ENCODE measurements around the gene STYK1.

The STYK1 gene

GRCh38 chr12:10623131-10623530, 50.7 kb downstream of the STYK1 start:
- TF ChIP-seq, protein P1, sequence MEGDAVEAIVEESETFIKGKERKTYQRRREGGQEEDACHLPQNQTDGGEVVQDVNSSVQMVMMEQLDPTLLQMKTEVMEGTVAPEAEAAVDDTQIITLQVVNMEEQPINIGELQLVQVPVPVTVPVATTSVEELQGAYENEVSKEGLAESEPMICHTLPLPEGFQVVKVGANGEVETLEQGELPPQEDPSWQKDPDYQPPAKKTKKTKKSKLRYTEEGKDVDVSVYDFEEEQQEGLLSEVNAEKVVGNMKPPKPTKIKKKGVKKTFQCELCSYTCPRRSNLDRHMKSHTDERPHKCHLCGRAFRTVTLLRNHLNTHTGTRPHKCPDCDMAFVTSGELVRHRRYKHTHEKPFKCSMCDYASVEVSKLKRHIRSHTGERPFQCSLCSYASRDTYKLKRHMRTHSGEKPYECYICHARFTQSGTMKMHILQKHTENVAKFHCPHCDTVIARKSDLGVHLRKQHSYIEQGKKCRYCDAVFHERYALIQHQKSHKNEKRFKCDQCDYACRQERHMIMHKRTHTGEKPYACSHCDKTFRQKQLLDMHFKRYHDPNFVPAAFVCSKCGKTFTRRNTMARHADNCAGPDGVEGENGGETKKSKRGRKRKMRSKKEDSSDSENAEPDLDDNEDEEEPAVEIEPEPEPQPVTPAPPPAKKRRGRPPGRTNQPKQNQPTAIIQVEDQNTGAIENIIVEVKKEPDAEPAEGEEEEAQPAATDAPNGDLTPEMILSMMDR (IDR thresholded peaks at IDR 0.05; ENCODE audit: low read depth, low read length), result no peak

GRCh38 chr12:10621278-10621677, 52.6 kb downstream of the STYK1 start:
- TF ChIP-seq, protein P1 (IDR thresholded peaks at IDR 0.05; ENCODE audit: low read depth, low read length), result no peak
- DNase-seq (ENCODE audit: extremely low read depth, low read depth), result no peak

More at GRCh38 chr12:10623131-10623530, 50.7 kb downstream of the STYK1 start:
- no peak for DNase-seq (ENCODE audit: extremely low read depth, low read depth)

DNA sequence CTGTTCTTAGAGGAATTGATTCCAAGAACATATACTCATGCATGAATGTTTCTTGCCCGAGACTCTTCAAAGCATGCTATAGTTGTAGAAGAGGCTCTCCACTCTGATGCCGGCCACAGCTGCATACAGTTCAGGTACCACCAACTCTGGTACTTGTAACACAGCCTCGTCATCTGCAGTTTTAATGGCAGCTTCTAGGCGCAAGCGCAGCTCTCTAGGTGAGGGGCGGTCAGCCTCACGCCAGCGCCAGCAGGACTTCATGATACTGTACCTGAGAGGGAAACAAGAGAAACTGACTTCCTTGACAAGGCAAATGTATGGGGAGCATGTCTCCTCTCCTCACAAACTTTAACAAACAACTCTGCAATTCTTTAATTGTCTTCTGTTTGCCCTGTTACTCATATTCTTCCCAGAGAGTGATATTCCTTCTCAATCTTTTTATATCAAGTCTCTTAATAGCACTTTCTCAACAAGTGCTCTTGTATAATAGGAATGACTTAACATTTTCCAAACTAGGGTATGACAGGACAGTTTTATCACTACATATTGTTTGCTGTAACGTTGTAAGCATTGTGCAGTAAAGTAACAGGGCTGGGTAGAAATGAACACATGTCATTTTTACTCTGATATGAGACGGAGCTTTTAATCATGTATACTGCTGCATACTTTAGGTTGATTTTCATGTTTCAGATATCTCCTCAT, 53.6 kb downstream of the STYK1 start:
- no peak for DNase-seq (ENCODE audit: extremely low read depth, low read depth)
- TF ChIP-seq, protein P1 (IDR thresholded peaks at IDR 0.05; ENCODE audit: low read depth, low read length), result no peak

DNA sequence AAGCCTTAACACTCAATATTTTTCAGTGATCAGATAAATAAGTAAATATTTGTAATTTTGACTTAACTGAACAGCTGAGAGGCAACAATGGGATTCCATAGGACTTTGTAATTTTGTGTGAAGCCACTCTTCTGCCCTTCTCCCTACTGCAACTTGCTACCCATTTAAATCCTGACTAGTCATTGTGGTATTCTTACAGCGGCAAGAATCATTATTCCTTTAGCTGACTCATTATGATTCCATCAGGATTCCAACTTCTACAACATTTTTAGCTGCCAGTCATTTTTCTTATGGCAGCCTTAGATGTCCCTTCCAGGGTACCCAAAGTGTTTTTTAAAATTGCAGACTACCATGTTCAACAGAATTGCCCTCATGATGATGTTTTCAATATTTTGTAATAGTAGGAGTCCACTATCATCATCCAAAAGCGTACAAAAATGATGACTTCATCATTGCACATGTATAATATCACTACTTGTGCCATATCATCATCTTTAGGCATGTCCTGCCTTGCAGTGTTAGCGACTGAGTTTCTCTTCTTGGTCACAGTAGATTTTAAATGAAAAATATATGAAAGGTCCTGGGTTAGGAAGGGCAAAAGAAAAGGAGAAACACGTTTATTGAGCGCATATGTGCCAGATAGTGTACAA, 55.4 kb downstream of the STYK1 start:
- TF ChIP-seq, protein P1 (IDR thresholded peaks at IDR 0.05; ENCODE audit: low read depth, low read length), result no peak
- DNase-seq (ENCODE audit: extremely low read depth, low read depth), result peak; percentile 23

GRCh38 chr12:10617863-10618262, 56.0 kb downstream of the STYK1 start:
- TF ChIP-seq, protein P1 (IDR thresholded peaks at IDR 0.05; ENCODE audit: low read depth, low read length), result no peak
- no peak for DNase-seq (ENCODE audit: extremely low read depth, low read depth)

DNA sequence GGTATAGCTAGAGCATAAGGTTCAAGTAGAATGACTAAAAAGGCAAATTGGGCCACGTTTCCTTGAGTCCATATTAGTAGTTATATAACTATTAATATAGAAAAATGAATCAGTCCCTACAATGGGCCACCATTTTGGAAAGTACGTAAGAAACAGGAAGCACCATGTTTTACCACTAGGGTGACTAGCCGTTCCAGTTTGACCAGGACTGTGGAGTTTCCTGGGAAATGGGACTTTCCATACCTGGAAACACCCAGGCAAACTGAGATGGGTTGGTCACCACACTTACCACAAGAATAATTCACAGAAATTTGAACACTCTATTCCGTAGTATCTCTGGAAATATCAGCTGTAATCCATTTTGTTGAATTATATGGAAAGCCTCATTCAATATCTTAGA, 58.3 kb downstream of the STYK1 start:
- DNase-seq (ENCODE audit: extremely low read depth, low read depth), result no peak
- TF ChIP-seq, protein P1 (IDR thresholded peaks at IDR 0.05; ENCODE audit: low read depth, low read length), result no peak

DNA sequence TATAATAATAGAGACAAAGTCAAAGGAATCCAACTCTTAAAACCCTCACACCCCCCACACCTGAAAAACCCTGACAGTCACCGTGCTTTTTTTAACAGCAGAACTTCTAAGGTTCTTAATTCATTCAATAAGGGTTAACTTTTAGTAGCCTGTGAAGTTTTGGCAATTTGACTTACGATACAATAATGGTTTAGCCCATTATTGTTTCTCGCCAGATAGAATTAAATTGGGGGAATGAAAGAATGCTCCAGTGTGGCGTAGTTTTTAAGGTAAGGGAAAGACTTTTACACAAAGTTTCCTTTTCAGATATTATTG, 59.8 kb downstream of the STYK1 start:
- TF ChIP-seq, protein P1 (IDR thresholded peaks at IDR 0.05; ENCODE audit: low read depth, low read length), result no peak
- no peak for DNase-seq (ENCODE audit: extremely low read depth, low read depth)
